Neural cell (in vitro differentiated cells): Measurements from ENCODE around the gene SAP30L.

Source experiments
- EP300 ChIP-seq: fragments of 450-650 bp; conservative IDR thresholded peaks from 2 replicates; pipeline ENCODE4 v1.6.1; 2014; ENCODE audit warnings: antibody characterized with exemption, mild to moderate bottlenecking, moderate library complexity; ENCODE audit not compliant: poor library complexity, severe bottlenecking
- EZH2 ChIP-seq: fragments of 200-600, 300-800 bp; shearing (Covaris generic), sonication (generic); IDR thresholded peaks from 2 replicates; pipeline ENCODE4 v1.6.1; 2014; ENCODE audit warnings: antibody characterized with exemption, low read length, borderline replicate concordance, mild to moderate bottlenecking; ENCODE audit not compliant: insufficient read depth, poor library complexity, severe bottlenecking
- MXI1 ChIP-seq: fragments of 450-650 bp; conservative IDR thresholded peaks from 2 replicates; pipeline ENCODE4 v1.6.1; 2014; ENCODE audit warnings: antibody characterized with exemption, mild to moderate bottlenecking; ENCODE audit not compliant: poor library complexity, severe bottlenecking
- POLR2AphosphoS5 ChIP-seq: IDR thresholded peaks from 2 replicates; pipeline ENCODE4 v1.6.1; 2012
- RAD21 ChIP-seq: fragments of 450-650 bp; conservative IDR thresholded peaks from 2 replicates; pipeline ENCODE4 v1.6.1; 2014; ENCODE audit warnings: antibody characterized with exemption, mild to moderate bottlenecking, moderate library complexity
- SMC3 ChIP-seq: fragments of 450-650 bp; conservative IDR thresholded peaks from 2 replicates; pipeline ENCODE4 v1.6.1; 2014; ENCODE audit warnings: antibody characterized with exemption, mild to moderate bottlenecking, moderate library complexity; ENCODE audit not compliant: poor library complexity
- TAF1 ChIP-seq: IDR thresholded peaks from 2 replicates; pipeline ENCODE4 v1.6.1; 2012; ENCODE audit warnings: low read depth
- TF ChIP-seq, protein P1 (sequence below): fragments of 450-650 bp; IDR thresholded peaks from 2 replicates; pipeline ENCODE4 v1.5.1; 2014; ENCODE audit warnings: antibody characterized with exemption, mild to moderate bottlenecking, moderate library complexity; ENCODE audit not compliant: poor library complexity, severe bottlenecking
- TF ChIP-seq, protein P2 (sequence below): IDR thresholded peaks from 2 replicates; pipeline ENCODE4 v1.6.1; 2012; ENCODE audit warnings: borderline replicate concordance

DNA sequence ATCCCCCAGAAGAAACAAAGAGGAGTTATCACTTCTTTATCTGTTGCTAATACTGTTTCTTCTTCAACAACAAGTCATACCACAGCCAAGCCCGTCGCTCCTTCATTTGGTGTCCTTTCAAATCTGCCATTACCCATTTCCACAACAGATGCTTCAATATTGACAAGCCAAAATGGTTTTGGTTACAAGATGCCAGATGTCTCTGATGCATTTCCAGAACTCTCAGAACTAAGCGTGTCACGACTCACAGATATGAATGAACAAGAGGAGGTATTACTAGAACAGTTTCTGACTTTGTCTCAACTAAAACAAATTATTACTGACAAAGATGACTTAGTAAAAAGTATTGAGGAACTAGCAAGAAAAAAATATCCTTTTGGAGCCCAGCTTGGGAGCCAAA lies 48.2 kb downstream of the SAP30L start:
- no peak for TF ChIP-seq SMC3
- TF ChIP-seq, protein P1, sequence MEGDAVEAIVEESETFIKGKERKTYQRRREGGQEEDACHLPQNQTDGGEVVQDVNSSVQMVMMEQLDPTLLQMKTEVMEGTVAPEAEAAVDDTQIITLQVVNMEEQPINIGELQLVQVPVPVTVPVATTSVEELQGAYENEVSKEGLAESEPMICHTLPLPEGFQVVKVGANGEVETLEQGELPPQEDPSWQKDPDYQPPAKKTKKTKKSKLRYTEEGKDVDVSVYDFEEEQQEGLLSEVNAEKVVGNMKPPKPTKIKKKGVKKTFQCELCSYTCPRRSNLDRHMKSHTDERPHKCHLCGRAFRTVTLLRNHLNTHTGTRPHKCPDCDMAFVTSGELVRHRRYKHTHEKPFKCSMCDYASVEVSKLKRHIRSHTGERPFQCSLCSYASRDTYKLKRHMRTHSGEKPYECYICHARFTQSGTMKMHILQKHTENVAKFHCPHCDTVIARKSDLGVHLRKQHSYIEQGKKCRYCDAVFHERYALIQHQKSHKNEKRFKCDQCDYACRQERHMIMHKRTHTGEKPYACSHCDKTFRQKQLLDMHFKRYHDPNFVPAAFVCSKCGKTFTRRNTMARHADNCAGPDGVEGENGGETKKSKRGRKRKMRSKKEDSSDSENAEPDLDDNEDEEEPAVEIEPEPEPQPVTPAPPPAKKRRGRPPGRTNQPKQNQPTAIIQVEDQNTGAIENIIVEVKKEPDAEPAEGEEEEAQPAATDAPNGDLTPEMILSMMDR = no peak
- TF ChIP-seq RAD21 = no peak
- no peak for TF ChIP-seq TAF1
- TF ChIP-seq, protein P2, sequence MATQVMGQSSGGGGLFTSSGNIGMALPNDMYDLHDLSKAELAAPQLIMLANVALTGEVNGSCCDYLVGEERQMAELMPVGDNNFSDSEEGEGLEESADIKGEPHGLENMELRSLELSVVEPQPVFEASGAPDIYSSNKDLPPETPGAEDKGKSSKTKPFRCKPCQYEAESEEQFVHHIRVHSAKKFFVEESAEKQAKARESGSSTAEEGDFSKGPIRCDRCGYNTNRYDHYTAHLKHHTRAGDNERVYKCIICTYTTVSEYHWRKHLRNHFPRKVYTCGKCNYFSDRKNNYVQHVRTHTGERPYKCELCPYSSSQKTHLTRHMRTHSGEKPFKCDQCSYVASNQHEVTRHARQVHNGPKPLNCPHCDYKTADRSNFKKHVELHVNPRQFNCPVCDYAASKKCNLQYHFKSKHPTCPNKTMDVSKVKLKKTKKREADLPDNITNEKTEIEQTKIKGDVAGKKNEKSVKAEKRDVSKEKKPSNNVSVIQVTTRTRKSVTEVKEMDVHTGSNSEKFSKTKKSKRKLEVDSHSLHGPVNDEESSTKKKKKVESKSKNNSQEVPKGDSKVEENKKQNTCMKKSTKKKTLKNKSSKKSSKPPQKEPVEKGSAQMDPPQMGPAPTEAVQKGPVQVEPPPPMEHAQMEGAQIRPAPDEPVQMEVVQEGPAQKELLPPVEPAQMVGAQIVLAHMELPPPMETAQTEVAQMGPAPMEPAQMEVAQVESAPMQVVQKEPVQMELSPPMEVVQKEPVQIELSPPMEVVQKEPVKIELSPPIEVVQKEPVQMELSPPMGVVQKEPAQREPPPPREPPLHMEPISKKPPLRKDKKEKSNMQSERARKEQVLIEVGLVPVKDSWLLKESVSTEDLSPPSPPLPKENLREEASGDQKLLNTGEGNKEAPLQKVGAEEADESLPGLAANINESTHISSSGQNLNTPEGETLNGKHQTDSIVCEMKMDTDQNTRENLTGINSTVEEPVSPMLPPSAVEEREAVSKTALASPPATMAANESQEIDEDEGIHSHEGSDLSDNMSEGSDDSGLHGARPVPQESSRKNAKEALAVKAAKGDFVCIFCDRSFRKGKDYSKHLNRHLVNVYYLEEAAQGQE = no peak
- TF ChIP-seq EZH2 = no peak
- no peak for TF ChIP-seq POLR2AphosphoS5
- no peak for TF ChIP-seq EP300
- TF ChIP-seq MXI1 = no peak
